Lower leg skin (tissue), 4 donors: ENCODE data around the gene ENPEP. TPM values are rescaled to one million over a fixed set of nuclear protein-coding genes. Genes with fewer than 3 reads are reported as not detected.
"Not testable (repeated sequence)": the region's sequence is repeated elsewhere in the genome, so short reads cannot be mapped to it uniquely, and the experiment has no call there.

Source experiments
- DNase-seq, 2 donors: peaks; one replicate each; pipeline ENCODE4 v3.0.0-alpha.2; 2019; ENCODE audit warnings: low spot score in 2 of 2
- H3K4me3 ChIP-seq: fragments of 200-600 bp; sonication (generic); 2 replicates; pipeline ENCODE4 v1.5.1; 2017; ENCODE audit warnings: mild to moderate bottlenecking, low read depth; ENCODE audit not compliant: poor library complexity, severe bottlenecking
- POLR2A ChIP-seq, 2 donors: fragments of 450-650 bp; IDR thresholded peaks; one replicate each; pipeline ENCODE4 v1.6.1; 2016 to 2017; ENCODE audit warnings: antibody characterized with exemption in 2 of 2, mild to moderate bottlenecking in 1 of 2, moderate library complexity in 1 of 2
- WGBS, 2 donors: methylation state at CpG; one replicate each; pipeline ENCODE4 v1.1.5; 2018; 5-methylcytosine and 5-hydroxymethylcytosine counted together
- intact Hi-C: fragments of 100-400 bp; cut with DNase I; formaldehyde crosslinking; loops from one replicate; pipeline ENCODE4 v1.15.0; 2023; ENCODE audit warnings: low total_unique reads
- total RNA-seq, 4 donors: library from RNA; depleted of rRNA; stranded (reverse); fragments of >200 nt; gene quantifications; one replicate each; pipeline ENCODE4 v1.1.0, GENCODE V29; 2016
- TF ChIP-seq, protein P1 (sequence below), 3 donors: fragments of 450-650 bp; IDR thresholded peaks; one replicate each; pipeline ENCODE4 v1.5.1; 2016; ENCODE audit warnings: antibody characterized with exemption in 3 of 3, mild to moderate bottlenecking in 3 of 3, moderate library complexity in 2 of 3

The ENPEP gene
- total RNA-seq, 4 donors from 2014 or later = 0.39 to 3.1 (median 1.9) TPM

- TF ChIP-seq, protein P1, sequence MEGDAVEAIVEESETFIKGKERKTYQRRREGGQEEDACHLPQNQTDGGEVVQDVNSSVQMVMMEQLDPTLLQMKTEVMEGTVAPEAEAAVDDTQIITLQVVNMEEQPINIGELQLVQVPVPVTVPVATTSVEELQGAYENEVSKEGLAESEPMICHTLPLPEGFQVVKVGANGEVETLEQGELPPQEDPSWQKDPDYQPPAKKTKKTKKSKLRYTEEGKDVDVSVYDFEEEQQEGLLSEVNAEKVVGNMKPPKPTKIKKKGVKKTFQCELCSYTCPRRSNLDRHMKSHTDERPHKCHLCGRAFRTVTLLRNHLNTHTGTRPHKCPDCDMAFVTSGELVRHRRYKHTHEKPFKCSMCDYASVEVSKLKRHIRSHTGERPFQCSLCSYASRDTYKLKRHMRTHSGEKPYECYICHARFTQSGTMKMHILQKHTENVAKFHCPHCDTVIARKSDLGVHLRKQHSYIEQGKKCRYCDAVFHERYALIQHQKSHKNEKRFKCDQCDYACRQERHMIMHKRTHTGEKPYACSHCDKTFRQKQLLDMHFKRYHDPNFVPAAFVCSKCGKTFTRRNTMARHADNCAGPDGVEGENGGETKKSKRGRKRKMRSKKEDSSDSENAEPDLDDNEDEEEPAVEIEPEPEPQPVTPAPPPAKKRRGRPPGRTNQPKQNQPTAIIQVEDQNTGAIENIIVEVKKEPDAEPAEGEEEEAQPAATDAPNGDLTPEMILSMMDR (IDR thresholded peaks at IDR 0.05) = no peak
- no peak for TF ChIP-seq POLR2A (IDR thresholded peaks at IDR 0.05)
- no peak overlapping the region for H3K4me3 ChIP-seq
- no peak for DNase-seq
- WGBS, 2 donors = 50 to 52% methylated on average over 8 of the region's 8 CpGs
- intact Hi-C loops = no loop called here
Measured at GRCh38 chr4:110472583-110473329, 3.2 kb upstream of the ENPEP start.

GRCh38 chr4:110474481-110474880 lies 1.5 kb upstream of the ENPEP start:
- no peak overlapping the region for H3K4me3 ChIP-seq
- 54 to 61% methylated on average over 5 of the region's 5 CpGs for WGBS, 2 donors
- no peak for TF ChIP-seq POLR2A (IDR thresholded peaks at IDR 0.05)
- TF ChIP-seq, protein P1 (IDR thresholded peaks at IDR 0.05) = no peak
- DNase-seq = no peak
- intact Hi-C loops = no loop called here

GRCh38 chr4:110475080-110475479 lies 875 bp upstream of the ENPEP start:
- H3K4me3 ChIP-seq, DNase-seq, intact Hi-C loops: not testable (repeated sequence)
- WGBS, 2 donors = 79 to 85% methylated on average over 7 of the region's 7 CpGs

DNA sequence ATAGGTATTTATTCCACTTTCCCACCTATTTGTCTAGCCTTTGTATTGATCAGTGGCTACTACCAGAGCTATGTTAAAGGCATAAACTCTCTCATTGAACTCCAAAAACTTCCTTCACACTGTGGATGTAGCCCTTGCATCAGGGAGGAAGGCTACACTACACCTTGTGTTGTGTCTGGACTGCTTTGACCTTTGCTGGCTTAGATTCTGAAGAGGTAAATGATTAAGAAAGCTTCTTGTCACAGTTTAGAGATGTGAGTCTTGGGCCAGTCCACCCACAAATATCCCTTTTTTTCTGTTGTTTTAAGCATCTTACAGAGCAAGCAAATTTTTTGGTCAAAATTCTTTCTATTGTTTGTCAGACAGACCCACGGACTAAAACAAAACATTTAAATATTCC lies 1.9 kb downstream of the ENPEP start:
- 65 to 73% methylated on average over 1 of the region's 1 CpG for WGBS, 2 donors
- H3K4me3 ChIP-seq = no peak overlapping the region
- TF ChIP-seq POLR2A (IDR thresholded peaks at IDR 0.05) = no peak
- TF ChIP-seq, protein P1 (IDR thresholded peaks at IDR 0.05) = no peak
- DNase-seq = no peak
- intact Hi-C loops = no loop called here

DNA sequence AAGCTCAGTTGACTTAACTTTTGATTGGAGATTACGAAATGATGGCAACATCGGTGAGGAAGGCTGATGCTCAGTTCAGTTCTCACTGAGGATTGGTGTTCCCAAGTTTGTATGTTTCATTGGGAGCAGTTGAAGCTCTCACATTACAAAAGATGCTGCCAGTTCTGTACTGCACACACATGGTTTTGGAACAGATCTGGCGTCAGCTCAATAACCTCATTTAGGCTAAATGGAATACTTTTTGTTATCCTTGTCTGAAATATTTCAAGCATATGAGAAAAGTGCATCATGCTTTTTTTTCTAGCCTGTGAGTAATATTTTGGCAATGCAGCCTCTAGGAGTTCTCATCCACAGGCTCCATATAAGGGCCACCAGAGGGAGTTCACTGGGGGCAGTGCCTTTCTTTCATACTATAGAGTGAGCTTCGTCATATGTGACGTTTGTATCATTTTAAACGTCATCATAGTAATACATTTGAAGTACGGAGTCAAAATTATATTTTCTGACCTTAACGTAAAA lies 4.1 kb downstream of the ENPEP start:
- no peak overlapping the region for H3K4me3 ChIP-seq
- DNase-seq = no peak
- intact Hi-C loops = no loop called here
- TF ChIP-seq, protein P1 (IDR thresholded peaks at IDR 0.05) = no peak
- WGBS, 2 donors = 65 to 67% methylated on average over 8 of the region's 8 CpGs

GRCh38 chr4:110480746-110481271 lies 4.9 kb downstream of the ENPEP start:
- no peak for DNase-seq
- intact Hi-C loops = no loop called here
- WGBS, 2 donors = 46 to 63% methylated on average over 6 of the region's 6 CpGs
- no peak for TF ChIP-seq POLR2A (IDR thresholded peaks at IDR 0.05)
- TF ChIP-seq, protein P1 (IDR thresholded peaks at IDR 0.05) = no peak
- H3K4me3 ChIP-seq = no peak overlapping the region
